ENCODE measurements around the gene ST7. TPM values are rescaled to one million over a fixed set of nuclear protein-coding genes. Genes with fewer than 3 reads are reported as not detected.

ST7 gene
- total and polyA plus RNA-seq, 2 experiments from 2014 or later = 9.9 to 18.3 TPM

DNA sequence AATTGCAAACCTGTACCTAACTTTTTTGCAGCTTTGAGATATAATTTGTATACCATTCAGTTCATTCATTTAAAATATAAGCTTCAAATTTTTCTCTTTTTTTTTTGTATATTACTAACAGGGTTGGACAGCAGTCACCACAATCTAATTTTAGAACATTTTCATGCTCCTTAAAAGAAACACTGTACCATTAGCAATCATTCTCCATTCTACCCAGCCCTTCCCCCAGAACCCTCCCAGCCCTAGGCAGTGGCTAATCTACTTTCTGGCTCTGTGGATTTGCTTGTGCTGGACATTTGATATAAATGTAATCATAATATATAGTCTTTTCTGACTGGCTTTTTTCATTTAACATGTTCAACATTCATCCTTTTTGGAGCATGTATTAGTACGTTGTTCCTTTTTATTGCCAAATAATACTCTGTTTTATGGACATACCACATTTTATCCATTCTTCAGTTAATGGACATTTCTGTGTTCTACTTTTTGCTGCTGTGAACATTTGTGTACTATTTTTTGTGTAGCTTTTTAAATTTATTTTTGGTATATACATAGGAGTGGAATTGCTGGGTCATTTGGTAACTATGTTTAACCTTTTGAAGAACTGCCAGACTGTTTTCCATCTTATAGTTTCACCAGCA is 40.9 kb upstream of the ST7 start:
- Histone ChIP-seq H3K36me3 (ENCODE audit: insufficient read depth) (peaks cover 32% of the 10 kb centered on the region), H3K4me3 (no peak overlapping the region), H3K27me3 (ENCODE audit: insufficient read depth) (no peaks in the 10 kb centered on the region), H3K79me2 (replicated peaks; ENCODE audit: insufficient read depth) (no peaks in the 10 kb centered on the region), H2AFZ (no peak overlapping the region), H4K20me1 (replicated peaks; ENCODE audit: insufficient read depth) (no peaks in the 10 kb centered on the region; the same call in 1 of the 2 replicates), H3K4me1 (ENCODE audit: insufficient read depth) (no peaks in the 10 kb centered on the region), H3F3A (replicated peaks; ENCODE audit: low read depth) (no peaks in the 10 kb centered on the region), H3K27ac (ENCODE audit: low read depth) (no peak overlapping the region), H3K4me2 (no peak overlapping the region), H3K9me2 (ENCODE audit: insufficient read depth) (no peaks in the 10 kb centered on the region)
- Mint-ChIP-seq H3K4me1 (no peaks in the 10 kb centered on the region), H3K9me3 (no peaks in the 10 kb centered on the region), H3K36me3 (ENCODE audit: low read depth) (peaks cover 75% of the 10 kb centered on the region), H3K27ac (no peak overlapping the region), H3K27me3 (ENCODE audit: insufficient read depth, low read depth, poor library complexity) (no peaks in the 10 kb centered on the region), H3K4me3 (no peak overlapping the region)
- TF ChIP-seq STAT1 (IDR thresholded peaks at IDR 0.05; ENCODE audit: unreplicated experiment) (no peak), POLR2AphosphoS5 (IDR thresholded peaks at IDR 0.05; ENCODE audit: low read depth) (no peak), CREB1 (CRISPR knock-in tag; IDR thresholded peaks at IDR 0.05; ENCODE audit: low read depth) (no peak), ZNF114 (CRISPR knock-in tag; IDR thresholded peaks at IDR 0.05) (no peak)
- TF ChIP-seq, protein P1, sequence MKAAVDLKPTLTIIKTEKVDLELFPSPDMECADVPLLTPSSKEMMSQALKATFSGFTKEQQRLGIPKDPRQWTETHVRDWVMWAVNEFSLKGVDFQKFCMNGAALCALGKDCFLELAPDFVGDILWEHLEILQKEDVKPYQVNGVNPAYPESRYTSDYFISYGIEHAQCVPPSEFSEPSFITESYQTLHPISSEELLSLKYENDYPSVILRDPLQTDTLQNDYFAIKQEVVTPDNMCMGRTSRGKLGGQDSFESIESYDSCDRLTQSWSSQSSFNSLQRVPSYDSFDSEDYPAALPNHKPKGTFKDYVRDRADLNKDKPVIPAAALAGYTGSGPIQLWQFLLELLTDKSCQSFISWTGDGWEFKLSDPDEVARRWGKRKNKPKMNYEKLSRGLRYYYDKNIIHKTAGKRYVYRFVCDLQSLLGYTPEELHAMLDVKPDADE (IDR thresholded peaks at IDR 0.05) = no peak
- DNase-seq (ENCODE audit: low spot score) = no peak
- ATAC-seq = no peak

DNA sequence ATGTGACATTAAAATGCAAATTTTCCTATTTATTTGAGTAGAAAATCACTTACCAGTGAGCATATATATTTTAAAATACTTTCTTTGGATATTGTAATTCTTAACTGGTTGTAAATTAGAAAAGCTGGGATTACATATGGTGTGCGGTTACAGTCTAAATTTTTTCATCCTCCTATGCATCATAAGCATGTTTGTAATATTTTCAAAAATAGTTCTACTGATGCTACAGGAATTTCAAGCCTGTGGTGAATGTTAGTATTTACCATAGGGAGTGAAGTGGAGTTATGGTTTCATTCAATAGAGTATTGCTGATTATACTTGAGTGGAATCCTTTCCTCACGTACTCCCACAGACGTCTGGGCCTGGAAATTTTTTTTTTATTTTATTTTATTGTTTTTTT is 34.6 kb upstream of the ST7 start:
- Mint-ChIP-seq H3K27ac (no peak overlapping the region), H3K9me3 (no peaks in the 10 kb centered on the region), H3K36me3 (ENCODE audit: low read depth) (peaks cover 50% of the 10 kb centered on the region), H3K4me1 (no peaks in the 10 kb centered on the region; the same call in 2 of the 3 replicates), H3K27me3 (ENCODE audit: insufficient read depth, low read depth, poor library complexity) (no peaks in the 10 kb centered on the region), H3K4me3 (no peak overlapping the region)
- no peaks in the 10 kb centered on the region for H3K27me3 ChIP-seq (ENCODE audit: insufficient read depth)
- no peak overlapping the region for H3K4me3 ChIP-seq
- TF ChIP-seq STAT1 (IDR thresholded peaks at IDR 0.05; ENCODE audit: unreplicated experiment) = no peak
- TF ChIP-seq POLR2AphosphoS5 (IDR thresholded peaks at IDR 0.05; ENCODE audit: low read depth) = no peak
- no peak for TF ChIP-seq NANOG (IDR thresholded peaks at IDR 0.05; ENCODE audit: borderline replicate concordance)
- no peak for TF ChIP-seq JUNB (IDR thresholded peaks at IDR 0.05; ENCODE audit: unreplicated experiment)
- no peak for TF ChIP-seq CREB1 (CRISPR knock-in tag; IDR thresholded peaks at IDR 0.05; ENCODE audit: low read depth)
- DNase-seq (ENCODE audit: low spot score) (no peak), ATAC-seq (no peak)
- no peaks in the 10 kb centered on the region for H3K79me2 ChIP-seq (replicated peaks; ENCODE audit: insufficient read depth)
- H3K27ac ChIP-seq (ENCODE audit: low read depth) = no peak overlapping the region
- H2AFZ ChIP-seq = no peak overlapping the region
- no peaks in the 10 kb centered on the region for H3K9me2 ChIP-seq (ENCODE audit: insufficient read depth)
- no peak overlapping the region for H3K4me2 ChIP-seq
- H3K36me3 ChIP-seq (ENCODE audit: insufficient read depth) = peaks cover 22% of the 10 kb centered on the region
- no peaks in the 10 kb centered on the region for H3K4me1 ChIP-seq (ENCODE audit: insufficient read depth)
- 0 out of 2 replicates have a peak, but pooled peaks cover 4% of the 10 kb centered on the region for H3F3A ChIP-seq (replicated peaks; ENCODE audit: low read depth)
- H4K20me1 ChIP-seq (replicated peaks; ENCODE audit: insufficient read depth) = peaks cover 6% of the 10 kb centered on the region; the same call in 1 of the 2 replicates

DNA sequence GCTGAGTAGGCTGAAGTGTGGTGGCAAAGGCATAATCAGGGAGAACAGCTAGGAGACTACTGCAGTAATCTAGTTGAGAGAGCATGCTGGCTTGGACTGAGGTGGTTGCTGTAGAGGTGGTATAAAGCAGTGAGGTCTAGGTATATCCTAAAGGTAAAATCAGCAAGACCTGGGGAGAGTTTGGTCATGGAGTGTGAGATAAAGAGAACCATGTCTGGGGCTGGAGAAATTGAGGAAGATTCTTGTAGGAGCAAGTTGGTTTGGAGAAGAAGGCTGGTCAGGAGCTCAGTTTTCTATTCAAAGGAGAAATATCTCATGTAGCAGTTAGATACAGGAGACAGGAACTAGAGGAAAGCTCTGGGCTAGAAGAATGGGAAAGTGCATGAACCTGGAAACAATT is 32.9 kb upstream of the ST7 start:
- no peaks in the 10 kb centered on the region; the same call in 2 of the 3 replicates for H3K4me1 Mint-ChIP-seq
- no peaks in the 10 kb centered on the region for H3K79me2 ChIP-seq (replicated peaks; ENCODE audit: insufficient read depth)
- no peaks in the 10 kb centered on the region for H3K27me3 Mint-ChIP-seq (ENCODE audit: insufficient read depth, low read depth, poor library complexity)
- H3K4me3 Mint-ChIP-seq = no peak overlapping the region
- H3K36me3 Mint-ChIP-seq (ENCODE audit: low read depth) = peaks cover 38% of the 10 kb centered on the region
- peaks cover 17% of the 10 kb centered on the region for H3K36me3 ChIP-seq (ENCODE audit: insufficient read depth)
- no peak overlapping the region for H3K4me3 ChIP-seq
- ATAC-seq = no peak
- H3F3A ChIP-seq (replicated peaks; ENCODE audit: low read depth) = 0 out of 2 replicates have a peak, but pooled peaks cover 4% of the 10 kb centered on the region
- no peak overlapping the region for H2AFZ ChIP-seq
- H3K27ac Mint-ChIP-seq = no peak overlapping the region
- no peaks in the 10 kb centered on the region for H3K9me3 Mint-ChIP-seq
- no peak for DNase-seq (ENCODE audit: low spot score)
- H3K4me1 ChIP-seq (ENCODE audit: insufficient read depth) = no peaks in the 10 kb centered on the region
- H3K27me3 ChIP-seq (ENCODE audit: insufficient read depth) = no peaks in the 10 kb centered on the region
- H3K27ac ChIP-seq (ENCODE audit: low read depth) = no peak overlapping the region
- H3K4me2 ChIP-seq = no peak overlapping the region
- H4K20me1 ChIP-seq (replicated peaks; ENCODE audit: insufficient read depth) = peaks cover 6% of the 10 kb centered on the region; the same call in 1 of the 2 replicates
- no peaks in the 10 kb centered on the region for H3K9me2 ChIP-seq (ENCODE audit: insufficient read depth)
- TF ChIP-seq STAT1 (IDR thresholded peaks at IDR 0.05; ENCODE audit: unreplicated experiment) (no peak), JUNB (IDR thresholded peaks at IDR 0.05; ENCODE audit: unreplicated experiment) (no peak), NANOG (IDR thresholded peaks at IDR 0.05; ENCODE audit: borderline replicate concordance) (no peak), ZNF331 (CRISPR knock-in tag; IDR thresholded peaks at IDR 0.05; ENCODE audit: low read depth) (no peak)
- TF ChIP-seq, protein P2, sequence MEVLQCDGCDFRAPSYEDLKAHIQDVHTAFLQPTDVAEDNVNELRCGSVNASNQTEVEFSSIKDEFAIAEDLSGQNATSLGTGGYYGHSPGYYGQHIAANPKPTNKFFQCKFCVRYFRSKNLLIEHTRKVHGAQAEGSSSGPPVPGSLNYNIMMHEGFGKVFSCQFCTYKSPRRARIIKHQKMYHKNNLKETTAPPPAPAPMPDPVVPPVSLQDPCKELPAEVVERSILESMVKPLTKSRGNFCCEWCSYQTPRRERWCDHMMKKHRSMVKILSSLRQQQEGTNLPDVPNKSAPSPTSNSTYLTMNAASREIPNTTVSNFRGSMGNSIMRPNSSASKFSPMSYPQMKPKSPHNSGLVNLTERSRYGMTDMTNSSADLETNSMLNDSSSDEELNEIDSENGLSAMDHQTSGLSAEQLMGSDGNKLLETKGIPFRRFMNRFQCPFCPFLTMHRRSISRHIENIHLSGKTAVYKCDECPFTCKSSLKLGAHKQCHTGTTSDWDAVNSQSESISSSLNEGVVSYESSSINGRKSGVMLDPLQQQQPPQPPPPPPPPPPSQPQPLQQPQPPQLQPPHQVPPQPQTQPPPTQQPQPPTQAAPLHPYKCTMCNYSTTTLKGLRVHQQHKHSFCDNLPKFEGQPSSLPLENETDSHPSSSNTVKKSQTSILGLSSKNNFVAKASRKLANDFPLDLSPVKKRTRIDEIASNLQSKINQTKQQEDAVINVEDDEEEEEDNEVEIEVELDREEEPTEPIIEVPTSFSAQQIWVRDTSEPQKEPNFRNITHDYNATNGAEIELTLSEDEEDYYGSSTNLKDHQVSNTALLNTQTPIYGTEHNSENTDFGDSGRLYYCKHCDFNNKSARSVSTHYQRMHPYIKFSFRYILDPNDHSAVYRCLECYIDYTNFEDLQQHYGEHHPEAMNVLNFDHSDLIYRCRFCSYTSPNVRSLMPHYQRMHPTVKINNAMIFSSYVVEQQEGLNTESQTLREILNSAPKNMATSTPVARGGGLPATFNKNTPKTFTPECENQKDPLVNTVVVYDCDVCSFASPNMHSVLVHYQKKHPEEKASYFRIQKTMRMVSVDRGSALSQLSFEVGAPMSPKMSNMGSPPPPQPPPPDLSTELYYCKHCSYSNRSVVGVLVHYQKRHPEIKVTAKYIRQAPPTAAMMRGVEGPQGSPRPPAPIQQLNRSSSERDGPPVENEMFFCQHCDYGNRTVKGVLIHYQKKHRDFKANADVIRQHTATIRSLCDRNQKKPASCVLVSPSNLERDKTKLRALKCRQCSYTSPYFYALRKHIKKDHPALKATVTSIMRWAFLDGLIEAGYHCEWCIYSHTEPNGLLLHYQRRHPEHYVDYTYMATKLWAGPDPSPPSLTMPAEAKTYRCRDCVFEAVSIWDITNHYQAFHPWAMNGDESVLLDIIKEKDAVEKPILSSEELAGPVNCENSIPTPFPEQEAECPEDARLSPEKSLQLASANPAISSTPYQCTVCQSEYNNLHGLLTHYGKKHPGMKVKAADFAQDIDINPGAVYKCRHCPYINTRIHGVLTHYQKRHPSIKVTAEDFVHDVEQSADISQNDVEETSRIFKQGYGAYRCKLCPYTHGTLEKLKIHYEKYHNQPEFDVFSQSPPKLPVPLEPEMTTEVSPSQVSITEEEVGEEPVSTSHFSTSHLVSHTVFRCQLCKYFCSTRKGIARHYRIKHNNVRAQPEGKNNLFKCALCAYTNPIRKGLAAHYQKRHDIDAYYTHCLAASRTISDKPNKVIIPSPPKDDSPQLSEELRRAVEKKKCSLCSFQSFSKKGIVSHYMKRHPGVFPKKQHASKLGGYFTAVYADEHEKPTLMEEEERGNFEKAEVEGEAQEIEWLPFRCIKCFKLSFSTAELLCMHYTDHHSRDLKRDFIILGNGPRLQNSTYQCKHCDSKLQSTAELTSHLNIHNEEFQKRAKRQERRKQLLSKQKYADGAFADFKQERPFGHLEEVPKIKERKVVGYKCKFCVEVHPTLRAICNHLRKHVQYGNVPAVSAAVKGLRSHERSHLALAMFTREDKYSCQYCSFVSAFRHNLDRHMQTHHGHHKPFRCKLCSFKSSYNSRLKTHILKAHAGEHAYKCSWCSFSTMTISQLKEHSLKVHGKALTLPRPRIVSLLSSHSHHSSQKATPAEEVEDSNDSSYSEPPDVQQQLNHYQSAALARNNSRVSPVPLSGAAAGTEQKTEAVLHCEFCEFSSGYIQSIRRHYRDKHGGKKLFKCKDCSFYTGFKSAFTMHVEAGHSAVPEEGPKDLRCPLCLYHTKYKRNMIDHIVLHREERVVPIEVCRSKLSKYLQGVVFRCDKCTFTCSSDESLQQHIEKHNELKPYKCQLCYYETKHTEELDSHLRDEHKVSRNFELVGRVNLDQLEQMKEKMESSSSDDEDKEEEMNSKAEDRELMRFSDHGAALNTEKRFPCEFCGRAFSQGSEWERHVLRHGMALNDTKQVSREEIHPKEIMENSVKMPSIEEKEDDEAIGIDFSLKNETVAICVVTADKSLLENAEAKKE (CRISPR knock-in tag; IDR thresholded peaks at IDR 0.05) = no peak
